GM18498 (cell line): Measurements from ENCODE around the gene HTRA3.

ENCODE experiments used
- ATAC-seq: cut with Tn5 transposase; IDR thresholded peaks from one replicate; pipeline ENCODE4 v1.9.1; 2021; ENCODE audit warnings: mild to moderate bottlenecking, moderate library complexity; ENCODE audit not compliant: unreplicated experiment

HTRA3 gene

GRCh38 chr4:8278421-8279287 is 9.1 kb downstream of the HTRA3 start:
- no peak for ATAC-seq

DNA sequence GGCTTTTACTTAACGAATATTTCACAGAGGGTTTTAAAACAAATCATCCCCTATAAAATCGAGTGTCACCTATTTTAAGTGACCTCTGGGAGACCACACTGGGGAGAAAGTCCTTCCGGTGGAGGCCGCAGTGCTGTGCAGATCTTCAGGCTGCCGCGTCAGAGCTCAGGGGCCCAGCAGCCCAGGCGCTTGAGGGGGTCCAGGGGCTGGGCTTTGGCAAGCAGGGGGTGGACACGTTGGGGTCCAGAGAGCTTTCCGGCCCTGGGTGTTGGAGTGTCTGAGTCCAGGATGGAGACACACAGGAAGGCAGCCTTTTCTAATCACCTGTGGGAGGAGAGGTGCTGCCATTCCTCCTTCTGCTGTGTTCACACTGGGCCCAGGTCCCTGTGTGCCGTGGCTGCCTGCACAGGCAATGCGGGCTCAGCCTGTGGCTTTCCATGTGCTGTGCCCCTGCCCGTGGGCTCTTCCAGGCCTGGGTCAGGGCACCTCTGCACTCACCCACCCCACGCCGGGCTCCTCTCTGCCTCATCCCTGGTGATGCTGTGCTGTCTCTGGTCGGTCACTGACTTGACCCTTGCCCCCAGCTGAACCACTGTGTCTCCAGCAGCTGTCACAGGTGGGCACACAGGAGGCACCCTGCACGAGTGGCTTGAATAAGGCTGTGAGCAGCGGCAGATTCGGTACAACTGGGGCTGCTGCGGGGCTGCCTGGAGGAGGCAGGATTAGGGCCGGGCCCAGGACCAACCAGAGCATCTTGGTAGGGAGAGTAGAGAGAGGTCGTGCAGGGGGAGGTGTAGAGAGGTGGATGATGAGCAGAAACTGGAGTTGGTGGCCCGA is 10.0 kb downstream of the HTRA3 start:
- no peak for ATAC-seq

GRCh38 chr4:8280158-8280875 is 10.8 kb downstream of the HTRA3 start:
- ATAC-seq, result no peak

- ATAC-seq, result no peak
These were observed 11.4 kb downstream of the HTRA3 start for GRCh38 chr4:8280876-8281440.

DNA sequence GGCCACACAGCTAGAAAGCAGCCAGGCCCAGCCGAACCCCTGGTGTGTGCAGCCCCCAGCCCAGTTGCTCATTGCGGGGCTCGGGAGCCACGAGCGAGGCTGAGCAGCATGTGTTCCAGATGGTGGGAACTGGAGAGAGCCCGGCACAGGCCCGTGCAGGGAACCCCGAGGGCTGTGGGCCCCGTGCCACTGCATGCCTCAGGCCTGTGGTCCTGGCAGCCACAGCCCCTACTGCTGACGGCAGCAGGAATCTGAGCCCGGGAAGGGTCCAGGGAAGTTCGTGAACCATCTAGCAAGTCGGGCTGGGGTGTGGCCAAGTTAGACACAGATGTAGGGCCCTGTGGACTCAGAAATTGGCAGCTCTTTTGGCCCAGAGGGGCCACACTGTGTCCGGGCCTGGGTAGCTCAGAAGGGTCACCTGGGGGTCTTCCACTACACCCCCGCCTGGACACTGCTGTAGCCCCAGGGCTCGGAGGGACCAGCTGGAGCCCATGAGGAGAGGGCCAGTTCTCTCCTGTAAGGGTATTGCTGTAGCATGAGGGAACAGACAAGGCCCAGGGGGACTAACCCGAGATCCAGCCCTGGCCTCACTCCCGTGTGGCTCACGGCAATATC is 12.1 kb downstream of the HTRA3 start:
- no peak for ATAC-seq

GRCh38 chr4:8282134-8282641 is 12.6 kb downstream of the HTRA3 start:
- ATAC-seq, result no peak

DNA sequence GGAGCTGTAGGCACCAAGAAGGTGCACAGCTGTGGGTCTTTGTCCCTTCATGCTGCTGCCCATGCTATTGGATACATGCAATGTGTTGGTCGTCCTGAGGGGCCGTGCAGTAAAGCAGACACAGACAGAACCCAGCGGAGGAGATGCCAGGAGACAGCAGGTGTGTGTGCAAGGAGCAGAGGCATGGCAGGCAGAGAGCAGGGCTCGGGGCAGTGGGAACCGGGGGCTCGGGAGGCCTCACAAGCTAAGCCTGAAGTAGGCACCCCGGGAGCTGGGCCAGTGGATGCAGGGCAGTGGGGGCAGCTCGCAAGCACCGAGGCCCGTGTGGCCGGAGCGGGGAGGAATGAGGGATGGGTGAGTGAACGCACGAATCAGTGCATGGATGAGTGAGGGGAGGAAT is 13.2 kb downstream of the HTRA3 start:
- no peak for ATAC-seq

DNA sequence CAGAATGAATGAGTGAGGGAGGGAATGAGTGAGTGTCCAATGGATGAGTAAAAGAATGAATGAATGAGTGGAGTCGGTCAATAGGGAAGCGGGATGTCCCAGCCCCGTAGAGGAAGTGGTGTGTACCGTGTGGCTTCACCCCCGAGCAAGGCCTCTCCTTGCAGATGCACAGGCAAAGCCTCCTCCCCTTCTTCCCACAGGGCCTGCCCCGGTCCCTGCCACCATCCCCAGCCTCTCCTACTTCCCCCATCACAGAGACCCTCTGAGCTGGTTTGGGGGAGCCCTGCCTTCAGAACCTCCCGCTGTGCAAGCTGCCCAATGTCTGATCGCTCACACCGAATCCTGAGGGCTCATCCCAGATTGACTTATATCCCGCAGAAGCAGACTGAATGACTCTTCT is 13.6 kb downstream of the HTRA3 start:
- no peak for ATAC-seq

- no peak for ATAC-seq
These were observed 14.1 kb downstream of the HTRA3 start for GRCh38 chr4:8283631-8284121.

GRCh38 chr4:8284391-8284790 is 14.8 kb downstream of the HTRA3 start:
- ATAC-seq, result no peak

GRCh38 chr4:8285143-8285975 is 15.8 kb downstream of the HTRA3 start:
- no peak for ATAC-seq

DNA sequence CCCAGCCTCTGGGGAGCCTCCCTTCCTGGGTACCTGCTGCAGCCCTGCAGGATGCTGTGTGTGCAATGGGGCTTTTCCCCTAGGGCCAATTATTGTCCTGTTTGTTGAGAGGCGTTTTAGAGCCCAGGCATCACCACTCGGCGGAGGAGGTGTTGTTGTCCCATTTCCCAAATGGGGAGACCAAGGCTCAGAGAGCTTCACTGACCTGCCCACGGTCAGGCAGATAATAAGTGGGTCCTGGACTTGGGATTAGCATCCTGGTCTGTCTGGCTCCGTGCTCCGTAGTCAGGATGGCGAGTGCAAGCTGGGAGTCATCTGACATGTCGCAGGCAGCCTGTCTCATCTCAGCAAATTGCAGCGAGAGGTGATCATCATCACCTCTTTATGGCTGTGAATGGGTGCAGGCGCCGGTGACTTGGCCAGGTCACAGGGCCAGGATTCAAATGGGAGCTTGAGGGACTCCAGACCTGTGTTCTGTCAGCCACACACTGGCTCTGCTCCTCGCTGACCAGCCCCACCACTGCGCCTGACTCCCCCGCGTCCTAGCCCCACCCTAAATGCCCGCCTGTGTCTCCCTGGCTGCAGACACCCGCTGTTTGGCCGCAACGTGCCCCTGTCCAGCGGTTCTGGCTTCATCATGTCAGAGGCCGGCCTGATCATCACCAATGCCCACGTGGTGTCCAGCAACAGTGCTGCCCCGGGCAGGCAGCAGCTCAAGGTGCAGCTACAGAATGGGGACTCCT is 16.6 kb downstream of the HTRA3 start:
- no peak for ATAC-seq

- ATAC-seq, result no peak
These were observed 17.3 kb downstream of the HTRA3 start for GRCh38 chr4:8286719-8287342.

- no peak for ATAC-seq
These were observed 18.1 kb downstream of the HTRA3 start for GRCh38 chr4:8287343-8288280.

DNA sequence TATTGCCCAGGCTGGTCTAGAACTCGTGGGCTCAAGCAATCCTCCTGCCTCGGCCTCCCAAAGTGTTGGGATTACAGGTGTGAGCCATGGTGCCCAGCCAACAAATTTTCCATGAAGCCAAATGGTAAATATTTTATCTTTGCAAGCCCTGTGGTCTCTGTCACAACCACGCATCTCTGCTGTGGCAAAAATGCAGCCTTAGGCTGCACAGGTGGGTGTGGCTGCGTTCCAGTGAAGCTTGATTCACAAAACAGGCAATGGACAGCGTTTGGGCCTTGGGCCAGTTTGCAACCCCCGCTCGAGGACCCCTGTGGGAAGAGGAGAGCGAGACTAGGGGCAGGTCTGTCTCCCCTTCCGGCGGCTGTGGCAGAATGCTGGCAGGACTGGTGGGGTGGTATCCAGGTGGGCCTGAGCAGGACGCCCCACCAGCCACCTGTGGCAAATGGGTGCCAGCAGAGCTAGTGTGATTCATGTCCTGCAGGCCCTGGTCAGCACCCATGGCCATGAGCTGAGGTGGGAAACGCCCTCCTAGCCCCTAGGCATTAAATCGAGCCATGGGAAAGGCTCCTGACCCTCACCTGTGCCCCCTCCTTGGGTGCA is 19.7 kb downstream of the HTRA3 start:
- ATAC-seq, result no peak

GRCh38 chr4:8289956-8290700 is 20.6 kb downstream of the HTRA3 start:
- no peak for ATAC-seq
